SHP77 treated with DMSO at 0.1 percent for 48 hours (cell line): ENCODE results near the gene CNTNAP2.
"Not testable (repeated sequence)": the region's sequence is repeated elsewhere in the genome, so short reads cannot be mapped to it uniquely, and the experiment has no call there.

Source experiments
- DNase-seq: peaks from one replicate; lab custom pipeline; 2025; lab: John Stamatoyannopoulos, UW

CNTNAP2 gene

DNA sequence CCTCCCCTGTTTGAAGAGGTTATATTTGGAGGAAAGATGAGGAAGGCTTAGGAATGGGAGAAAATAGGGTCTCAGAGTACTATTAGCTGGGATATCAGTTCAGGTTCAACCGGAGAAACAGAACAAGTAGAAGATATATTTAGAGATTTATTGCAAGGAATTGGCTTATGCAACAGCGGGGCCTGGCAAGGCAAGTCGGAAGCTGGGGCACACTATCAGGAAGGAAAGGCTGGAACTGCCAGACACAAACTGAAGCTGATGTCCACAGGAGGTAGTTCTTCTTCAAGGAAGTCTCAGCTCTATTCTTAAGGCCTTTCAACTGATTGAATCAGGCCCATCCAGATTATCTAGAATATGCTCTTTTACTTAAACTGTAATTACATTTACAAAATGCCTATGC, 1534.4 kb downstream of the CNTNAP2 start:
- no peak for DNase-seq

DNA sequence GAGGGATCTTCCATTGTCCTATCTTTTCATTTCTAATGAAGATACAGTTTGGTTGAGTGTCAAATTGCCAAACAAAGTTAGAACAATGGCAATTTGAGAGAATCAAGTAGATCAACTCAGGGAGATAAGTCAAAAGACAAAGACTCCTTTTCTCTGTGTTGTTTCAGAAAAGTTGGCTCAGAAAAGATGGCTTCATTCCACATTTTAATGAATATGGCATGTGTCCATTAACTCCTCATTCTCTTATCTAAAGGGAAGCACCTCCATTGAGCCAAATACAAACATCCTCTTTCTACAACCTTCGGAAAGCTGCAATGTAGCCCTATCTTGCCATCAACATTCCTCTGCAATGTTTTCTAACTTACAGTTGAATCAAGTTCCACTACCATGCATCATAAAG, 1535.0 kb downstream of the CNTNAP2 start:
- DNase-seq: no peak

DNA sequence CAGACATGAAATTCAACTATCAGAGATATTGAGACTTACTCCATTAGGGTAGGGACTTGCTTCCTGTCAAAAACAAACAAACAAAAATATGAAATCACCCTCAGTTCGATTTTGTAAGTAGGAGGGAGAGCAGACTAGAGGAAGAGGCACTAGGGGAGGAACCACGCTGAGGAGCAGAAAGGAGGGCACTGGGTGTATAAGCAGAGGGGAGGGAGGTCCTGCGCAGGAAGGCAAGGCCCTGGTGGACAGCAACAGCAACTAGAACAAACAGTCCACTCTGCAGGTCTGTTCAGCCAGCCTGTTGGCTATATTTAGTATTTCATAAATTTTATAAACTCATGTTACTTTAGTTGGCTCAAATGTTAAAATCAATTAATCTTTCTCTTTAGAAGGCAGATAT, 1536.9 kb downstream of the CNTNAP2 start:
- DNase-seq: no peak

DNA sequence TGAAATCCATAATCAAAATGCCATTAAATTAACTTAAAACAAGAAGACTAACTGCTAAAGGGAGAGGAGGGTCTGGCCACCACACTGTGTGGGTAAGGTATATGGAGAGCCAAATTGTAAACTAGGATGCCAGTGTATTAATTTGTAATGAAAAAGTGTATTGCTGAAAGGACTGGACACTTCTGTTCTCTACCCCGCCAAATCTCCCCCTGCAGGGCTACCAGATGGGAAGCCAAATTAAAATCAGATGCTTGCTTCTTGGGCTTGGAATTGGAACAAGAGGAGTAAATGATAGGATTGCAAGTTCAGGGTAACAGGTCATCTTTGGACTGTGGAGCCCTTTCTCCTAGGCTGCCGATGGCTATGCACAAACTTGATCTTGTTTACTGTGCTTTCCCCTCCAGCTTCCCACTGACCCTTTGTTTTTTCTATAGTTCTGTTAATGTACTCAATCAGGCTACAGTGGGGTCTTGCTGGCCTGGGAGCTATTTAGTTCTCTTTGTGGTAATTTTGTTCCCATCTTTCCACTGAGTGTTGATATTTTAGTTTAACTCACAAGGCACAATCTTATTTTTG, 1541.9 kb downstream of the CNTNAP2 start:
- no peak for DNase-seq

DNA sequence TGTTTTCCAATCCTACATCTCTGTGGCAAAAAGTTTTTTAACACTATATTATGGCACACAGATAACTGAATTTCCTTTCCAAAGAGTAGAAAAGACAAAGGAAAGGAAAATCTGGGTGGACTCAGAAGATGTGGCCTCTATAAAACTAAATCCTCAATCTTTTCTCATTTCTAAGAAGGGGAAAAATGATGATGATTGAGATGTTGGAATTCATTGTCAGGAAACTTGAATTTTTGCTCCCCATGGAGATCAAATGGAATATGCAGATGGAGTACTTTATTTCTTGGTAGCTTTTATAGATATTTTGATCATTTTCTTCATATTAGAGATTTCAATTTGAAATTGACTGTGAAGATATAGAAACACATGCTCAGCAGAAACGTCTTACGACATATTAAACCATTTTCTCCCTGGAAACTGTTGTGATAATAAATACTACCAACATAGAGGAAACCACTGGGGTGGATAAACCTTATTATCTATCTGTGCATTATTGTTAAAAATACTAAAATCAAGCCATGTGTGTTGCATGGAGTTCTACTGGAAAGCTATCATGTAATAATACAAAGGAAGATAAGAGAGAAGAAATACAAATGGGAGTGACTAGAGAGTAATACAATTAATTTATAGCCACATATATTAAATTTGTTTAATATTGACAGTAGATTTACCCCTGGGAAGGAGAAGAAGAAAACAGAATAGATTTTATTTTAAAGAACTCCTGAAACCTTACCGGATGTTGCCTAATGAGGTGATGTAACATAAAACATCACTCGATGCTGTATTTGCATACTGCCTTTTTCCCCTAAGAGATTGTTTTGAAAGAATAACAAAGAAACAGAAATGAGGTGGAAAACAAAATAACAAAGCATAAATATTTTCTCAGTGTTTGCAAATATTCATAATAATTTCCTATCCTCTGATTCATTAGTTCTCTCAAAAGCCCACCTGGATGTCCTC, 1542.7 kb downstream of the CNTNAP2 start:
- DNase-seq: no peak

DNA sequence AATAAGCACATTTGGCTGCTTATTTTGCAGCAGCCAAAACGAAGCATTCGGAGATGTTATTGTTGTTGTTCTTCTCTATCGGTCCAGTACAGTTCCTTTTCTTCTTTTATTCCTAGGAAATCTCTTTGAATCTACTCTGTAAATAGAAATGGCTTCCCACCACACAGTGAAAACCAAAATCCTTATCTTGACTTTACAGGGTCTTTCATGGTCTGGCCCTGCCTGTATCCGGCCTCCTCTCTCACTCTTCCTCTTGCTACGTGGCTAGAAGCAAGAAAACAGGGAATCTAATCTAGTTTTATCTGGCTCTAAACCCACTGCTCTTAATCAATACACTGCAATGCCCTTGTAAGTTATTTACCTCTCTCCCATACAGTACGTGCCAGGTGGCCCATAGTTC, 1547.9 kb downstream of the CNTNAP2 start:
- no peak for DNase-seq

DNA sequence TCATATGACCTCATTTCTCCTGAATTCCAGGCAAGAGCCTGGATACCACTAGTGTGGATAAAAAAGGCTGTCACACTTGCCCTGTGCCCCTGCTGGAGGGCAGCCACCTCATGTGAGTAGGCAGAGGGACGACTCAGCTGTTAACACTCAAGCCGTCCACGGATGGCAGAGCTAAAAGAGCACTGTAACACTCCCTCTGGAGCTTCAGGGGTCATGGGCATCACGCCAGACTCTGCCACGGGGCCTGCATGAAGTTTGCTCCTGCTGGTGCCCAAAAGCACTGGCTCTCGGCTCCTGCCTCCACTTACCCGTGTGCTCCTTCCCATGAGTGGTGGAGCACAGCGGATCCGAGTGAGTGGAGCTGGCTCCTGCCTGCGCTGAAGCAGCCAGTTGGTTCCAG, 1554.2 kb downstream of the CNTNAP2 start:
- DNase-seq: no peak

DNA sequence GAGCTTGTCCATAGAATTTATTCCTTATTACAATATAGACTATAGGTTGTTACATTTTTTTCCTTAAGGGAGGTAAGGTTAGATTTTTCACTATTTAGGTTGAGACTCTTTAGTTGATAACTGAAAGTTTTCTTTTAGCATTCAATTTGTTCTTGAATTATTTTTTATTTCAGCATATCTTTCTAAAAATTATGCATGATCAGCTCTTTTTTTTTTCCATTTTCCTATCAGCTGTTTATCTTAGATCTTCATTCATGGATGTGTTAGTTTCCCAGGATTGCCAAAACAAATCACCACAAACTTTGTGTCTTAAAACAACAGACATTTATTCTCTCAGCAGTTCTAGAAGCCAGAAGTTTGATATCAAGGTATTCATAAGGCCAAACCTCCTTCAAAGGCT, 1558.1 kb downstream of the CNTNAP2 start:
- no peak for DNase-seq

DNA sequence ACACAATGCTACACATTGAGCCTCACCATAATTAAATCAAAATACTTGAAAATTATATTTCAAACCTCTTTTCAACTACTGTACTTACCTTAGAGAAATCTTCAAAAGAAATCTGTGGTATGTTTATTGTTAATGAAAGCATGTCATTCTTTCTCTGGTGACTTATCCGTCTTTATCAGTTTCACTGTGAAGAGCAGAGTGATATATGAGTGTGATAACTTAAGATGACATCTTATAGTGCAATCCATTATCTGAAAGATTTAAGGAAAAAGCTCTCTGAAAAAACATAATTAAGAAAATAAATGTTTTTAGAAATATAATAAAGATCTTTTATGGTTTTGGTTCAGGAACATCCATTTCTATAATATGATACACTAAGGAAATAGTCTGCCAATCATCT, 1562.3 kb downstream of the CNTNAP2 start:
- no peak for DNase-seq

DNA sequence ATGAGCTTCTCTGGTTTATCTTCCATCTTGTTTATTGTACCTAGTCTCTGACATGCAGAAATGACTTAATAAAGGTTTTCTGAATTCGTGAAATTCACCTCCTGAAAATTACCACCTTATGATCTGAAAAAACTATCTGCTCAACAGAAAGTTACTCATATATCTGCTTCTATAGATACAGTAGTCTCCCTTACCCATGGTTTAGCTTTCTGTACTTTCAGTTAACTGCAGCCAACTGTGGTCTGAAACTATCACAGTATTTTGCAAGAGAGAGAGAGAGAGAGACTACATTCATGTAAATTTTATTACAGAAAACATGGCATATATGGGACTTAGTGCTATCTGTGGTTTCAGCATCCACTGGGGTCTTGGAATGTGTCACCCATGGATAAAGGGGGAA, 1564.9 kb downstream of the CNTNAP2 start:
- DNase-seq: no peak

DNA sequence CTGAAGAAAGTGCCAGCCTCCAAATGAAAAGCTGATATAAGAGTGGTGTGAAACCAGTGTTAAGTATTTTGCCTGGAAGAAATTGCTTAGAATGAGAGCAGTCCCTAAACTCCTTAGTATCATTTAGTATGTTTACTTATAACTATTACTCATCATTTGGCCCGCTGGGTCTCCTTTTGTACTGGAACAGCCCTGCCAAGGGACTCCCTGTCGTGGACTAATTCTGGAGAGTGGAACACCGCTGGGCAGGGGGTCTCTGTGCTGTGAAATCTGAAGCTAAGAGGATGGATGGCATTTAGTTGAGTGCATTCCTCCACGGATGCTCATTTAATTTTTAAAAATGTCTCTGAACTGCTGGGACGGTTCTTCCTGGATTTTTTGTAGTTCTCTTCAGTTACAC, 1584.1 kb downstream of the CNTNAP2 start:
- DNase-seq: no peak

DNA sequence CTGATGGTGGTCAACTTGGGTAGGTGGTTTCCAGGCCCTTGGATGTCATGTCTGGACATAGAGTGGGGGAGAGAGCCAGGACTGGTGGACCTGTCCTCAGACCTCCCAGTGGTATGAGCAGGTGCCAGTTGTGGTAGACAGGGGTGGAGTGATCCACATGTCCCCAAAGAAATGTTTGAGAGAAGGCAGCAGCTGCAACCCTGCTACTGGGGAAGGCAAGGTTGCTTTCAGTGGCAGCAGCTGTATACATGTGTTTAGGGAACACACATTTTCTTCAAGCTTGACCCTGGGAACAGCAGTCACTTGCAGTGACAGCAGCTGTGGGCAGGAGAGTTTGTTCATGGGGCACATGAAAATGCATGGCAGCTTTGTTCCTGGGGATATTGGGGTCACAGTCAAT, 1591.3 kb downstream of the CNTNAP2 start:
- DNase-seq: no peak

DNA sequence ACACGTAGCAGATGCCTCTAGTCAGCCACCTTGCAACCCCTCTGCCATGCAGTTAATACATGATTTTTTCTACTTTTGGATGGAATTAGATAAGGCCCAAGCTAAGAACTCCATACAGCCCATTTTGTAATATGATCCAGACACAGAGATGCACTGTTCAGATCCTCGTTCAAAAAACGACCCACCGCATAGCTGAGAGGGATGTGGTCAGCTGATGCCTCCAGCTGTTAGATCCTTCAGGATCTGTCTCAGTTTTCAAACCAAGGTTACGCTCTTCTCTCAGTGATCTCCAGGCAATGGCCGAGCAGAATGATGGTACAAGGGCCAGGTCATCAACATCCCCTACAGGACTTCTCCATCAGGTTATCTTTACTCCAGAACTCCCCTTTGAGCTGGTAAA, 1592.3 kb downstream of the CNTNAP2 start:
- no peak for DNase-seq

DNA sequence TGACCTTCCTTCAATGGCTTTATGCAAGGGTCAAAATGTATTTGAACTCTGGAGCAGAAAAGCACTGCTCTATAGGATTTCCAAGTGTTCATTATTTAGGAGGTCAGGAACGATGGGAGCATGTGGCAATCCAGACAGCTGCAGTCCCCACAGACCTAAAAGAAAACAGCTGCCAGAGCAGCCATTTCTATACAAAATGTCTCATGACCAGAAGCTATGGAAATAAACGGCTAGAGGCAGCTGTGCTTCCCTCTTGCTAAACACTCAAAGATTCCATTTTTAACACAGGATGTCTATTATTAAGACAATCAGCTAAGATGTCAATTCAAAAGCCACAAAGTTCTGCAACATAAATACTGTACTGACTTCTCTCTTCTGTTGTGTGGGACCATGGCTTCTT, 1594.8 kb downstream of the CNTNAP2 start:
- DNase-seq: no peak

DNA sequence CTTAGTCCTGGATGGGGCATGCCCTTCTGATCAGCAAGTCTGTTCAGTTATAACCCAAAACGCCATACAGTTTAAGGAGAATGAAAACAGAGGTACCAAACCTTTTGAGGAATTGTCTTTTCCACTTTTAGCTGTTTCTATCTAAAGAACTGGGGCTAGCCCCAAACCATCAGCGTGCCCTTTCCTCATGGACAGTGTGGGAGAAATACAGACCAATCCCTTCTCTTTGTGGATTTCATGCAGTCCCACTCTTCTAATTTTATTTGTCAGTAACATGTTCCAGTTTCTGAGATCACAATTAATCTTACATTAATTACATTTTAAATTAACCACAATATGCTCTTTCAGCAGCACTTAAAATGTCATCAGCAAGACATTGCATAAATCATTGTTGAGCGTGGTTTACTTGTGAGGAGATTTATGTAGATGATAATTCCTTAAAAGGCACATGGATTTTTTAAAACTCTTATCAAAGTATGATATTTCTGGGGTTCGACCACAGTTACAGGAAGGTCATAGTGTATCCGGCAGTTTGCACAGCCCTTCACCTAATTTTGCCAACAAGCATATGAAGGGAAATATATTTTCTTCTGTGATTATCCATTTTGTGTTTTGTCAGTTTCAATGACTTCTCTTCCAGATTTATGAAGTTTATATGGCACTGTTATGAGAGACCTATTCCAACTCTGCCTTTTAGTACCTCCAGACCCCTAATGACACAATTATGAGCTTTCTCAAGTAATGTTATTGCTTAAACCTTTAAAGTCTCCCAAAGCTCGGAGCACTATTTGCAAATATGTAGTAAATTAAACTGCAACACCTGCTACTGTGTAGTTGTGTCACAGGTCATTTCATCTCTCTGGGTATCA, 1605.6 kb downstream of the CNTNAP2 start:
- DNase-seq: no peak

DNA sequence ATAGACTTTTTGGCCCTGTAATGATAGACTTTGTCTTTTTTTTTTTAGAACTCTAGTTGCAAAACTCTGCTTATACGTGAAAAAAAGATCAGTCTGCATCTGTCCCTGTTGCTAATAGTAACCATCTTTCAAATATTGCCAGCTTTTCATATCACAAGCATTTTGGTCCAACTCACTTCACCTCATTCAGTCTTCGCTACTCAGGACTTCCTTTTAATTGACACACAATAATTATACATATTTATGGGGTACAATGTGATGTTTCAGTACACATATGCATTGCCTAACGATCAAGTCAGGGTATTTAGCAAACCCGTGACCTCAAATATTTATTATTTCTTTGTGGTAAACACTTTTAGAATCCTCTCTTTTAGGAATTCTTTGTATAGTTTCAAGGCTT, 1606.9 kb downstream of the CNTNAP2 start:
- no peak for DNase-seq

DNA sequence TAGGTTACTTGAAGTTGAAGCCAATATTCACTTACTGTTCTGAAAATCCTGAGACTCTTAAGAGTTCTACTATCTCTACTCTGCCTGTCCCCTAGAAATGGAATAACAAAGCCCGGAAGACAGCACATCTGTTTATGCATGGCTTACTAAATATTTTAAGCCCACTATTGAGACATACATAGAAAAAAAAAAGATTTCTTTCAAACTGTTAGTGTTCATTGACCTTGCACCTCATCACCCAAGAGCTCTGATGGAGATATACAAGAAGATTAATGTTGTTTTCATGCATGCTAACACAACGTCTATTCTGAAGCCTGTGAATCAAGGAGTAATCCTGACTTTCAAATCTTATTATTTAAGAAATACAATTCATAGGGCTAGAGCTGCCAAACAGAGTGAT, 1614.7 kb downstream of the CNTNAP2 start:
- no peak for DNase-seq

DNA sequence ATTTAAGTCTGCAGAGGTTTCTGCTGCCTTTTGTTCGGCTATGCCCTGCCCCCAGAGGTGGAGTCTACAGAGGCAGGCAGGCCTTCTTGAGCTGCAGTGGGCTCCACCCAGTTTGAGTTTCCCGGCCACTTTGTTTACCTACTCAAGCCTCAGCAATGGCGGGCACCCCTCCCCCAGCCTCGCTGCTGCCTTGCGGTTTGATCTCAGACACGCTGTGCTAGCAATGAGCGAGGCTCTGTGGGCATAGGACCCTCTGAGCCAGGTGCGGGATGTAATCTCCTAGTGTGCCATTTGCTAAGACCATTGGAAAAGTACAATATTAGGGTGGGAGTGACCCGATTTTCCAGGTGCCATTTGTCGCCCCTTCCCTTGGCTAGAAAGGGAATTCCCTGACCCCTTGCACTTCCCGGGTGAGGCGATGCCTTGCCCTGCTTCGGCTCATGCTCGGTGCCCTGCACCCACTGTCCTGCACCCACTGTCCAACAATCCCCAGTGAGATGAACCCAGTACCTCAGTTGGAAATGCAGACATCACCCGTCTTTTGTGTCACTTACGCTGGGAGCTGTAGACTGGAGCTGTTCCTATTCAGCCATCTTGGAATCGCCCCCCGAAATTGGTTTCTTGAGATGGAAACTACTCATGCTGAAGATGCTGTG, 1621.1 kb downstream of the CNTNAP2 start:
- DNase-seq: not testable (repeated sequence)

DNA sequence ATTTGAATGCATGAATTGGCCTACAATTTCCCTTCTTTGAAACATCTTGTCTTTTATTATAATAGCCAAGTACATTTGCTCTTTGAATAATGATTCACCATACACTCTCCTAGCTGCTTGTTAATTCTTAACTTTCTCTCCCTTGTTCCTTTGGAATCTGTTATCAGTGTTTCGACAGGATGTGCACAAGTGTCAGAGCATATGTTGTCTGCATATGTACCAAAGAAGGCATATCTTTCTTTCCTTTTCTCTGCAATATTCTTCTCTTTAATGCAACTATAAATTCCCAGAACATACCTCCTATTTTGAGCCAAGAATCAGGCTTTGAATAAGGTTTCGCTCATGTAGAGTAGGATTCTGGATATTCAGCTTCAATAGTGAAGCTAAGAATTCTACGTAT, 1625.7 kb downstream of the CNTNAP2 start:
- DNase-seq: no peak

DNA sequence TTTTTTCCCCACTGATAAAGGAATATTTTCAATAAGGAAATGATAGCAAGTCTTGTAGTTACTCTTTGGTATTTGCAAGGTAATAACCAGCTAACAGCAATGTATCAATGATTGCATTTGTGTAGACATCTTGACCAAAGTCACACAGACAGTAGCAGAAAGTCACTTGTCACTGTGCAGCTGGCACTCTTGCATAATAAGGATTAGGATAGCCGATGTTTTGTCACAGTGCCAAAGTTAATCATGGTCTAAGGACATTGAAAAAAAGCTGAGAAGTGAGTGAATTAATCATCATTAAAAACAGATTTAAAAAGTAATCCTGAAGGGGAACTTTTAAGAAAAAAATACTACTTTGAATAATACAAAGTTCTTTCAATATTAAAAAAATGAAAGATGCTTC, 1639.7 kb downstream of the CNTNAP2 start:
- peak; percentile 50 for DNase-seq

DNA sequence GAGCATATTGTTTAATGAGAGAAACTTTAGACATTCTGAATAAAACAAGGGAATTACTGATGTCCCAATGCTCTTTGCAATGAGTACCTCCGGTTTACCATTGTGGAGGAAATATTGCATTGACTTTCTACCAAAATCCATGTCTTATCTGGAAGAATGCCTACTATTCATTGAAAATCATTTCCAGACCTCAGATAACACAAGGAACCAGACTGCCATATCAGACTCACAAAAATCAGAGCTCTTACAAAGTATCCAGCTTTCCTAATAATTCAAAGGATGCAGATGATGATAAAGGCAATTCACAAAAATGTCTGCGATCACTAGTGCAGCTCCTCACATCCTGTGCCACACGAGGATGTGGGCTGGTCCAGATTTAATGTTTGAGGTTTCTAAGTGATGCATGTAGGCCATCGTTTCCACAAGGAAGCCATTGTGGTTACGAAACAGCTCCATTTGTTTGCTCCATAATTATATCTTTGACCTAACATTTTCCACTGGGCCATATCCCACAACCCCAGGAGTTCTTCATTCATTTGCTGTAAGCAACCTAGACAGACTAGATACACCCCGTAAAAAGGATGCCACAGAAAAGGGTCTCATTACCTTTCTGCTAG, 1642.8 kb downstream of the CNTNAP2 start:
- no peak for DNase-seq

DNA sequence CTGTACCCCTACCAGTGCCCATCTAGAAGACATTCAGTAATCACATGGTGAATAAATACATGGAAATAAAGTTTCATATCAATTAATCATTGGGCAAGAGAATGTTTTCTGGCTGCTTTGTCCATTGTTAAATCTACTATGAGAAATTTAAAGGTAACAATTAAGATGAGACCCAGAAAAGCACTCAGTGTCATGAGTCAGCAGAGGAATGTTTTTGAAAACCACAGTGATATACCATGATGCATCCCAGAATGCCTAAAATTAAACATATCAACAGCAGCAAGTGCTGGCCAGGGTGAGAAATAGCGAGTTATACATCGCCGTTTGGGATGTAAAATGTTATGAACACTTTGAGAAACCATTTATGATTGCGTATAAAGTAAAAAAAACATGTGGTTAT, 1648.7 kb downstream of the CNTNAP2 start:
- no peak for DNase-seq
